GM18505 (cell line): ENCODE measurements around the gene MTF2.
"Not testable (repeated sequence)": the region's sequence is repeated elsewhere in the genome, so short reads cannot be mapped to it uniquely, and the experiment has no call there.

Experiments used
- ATAC-seq: cut with Tn5 transposase; IDR thresholded peaks from one replicate; pipeline ENCODE4 v1.9.1; 2021; ENCODE audit not compliant: unreplicated experiment
- POLR2A ChIP-seq: IDR thresholded peaks from 4 replicates; pipeline ENCODE4 v1.6.1; 2011; ENCODE audit warnings: borderline replicate concordance; ENCODE audit not compliant: insufficient read depth, insufficient read length; ENCODE audit errors: extremely low read depth

MTF2 gene

DNA sequence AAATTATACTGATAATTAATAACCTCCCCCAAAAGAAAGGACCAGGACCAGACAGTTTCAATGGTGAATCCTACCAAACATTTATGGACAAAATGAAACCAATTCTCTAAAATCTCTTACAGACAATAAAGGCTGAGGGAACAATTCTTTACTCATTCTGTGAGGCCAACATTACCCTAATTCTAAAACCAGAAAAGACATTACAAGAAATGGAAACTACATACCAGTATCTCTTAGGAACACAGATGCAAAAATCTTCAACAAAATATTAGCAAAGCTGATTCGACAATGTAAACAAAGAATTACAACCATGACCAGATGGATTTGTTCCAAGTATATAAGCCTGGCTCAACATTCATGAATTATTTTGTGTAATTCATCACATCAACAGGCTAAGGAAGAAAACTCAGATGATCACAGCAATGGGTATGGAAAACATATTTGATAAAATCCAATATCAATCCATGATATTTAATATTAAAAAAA lies 92.5 kb downstream of the MTF2 start:
- ATAC-seq: no peak
- no peak for TF ChIP-seq POLR2A

DNA sequence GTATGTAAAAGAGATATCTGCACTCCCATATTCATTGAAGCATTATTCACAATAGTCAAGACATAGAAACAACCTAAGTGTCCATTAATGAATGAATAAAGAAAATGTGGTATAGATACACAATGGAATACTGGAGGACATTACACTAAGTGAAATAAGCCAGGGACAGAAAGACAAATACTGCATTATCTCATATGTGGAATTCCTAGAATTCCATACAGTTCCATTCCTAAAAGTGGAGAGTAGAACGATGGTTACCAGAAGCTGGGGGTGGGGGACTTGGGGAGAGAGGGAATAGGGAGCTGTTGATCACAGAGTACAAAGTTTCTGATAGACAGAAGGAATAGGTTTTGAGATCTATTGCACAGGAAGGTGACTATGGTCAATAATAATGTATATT lies 93.7 kb downstream of the MTF2 start:
- ATAC-seq: no peak
- no peak for TF ChIP-seq POLR2A

DNA sequence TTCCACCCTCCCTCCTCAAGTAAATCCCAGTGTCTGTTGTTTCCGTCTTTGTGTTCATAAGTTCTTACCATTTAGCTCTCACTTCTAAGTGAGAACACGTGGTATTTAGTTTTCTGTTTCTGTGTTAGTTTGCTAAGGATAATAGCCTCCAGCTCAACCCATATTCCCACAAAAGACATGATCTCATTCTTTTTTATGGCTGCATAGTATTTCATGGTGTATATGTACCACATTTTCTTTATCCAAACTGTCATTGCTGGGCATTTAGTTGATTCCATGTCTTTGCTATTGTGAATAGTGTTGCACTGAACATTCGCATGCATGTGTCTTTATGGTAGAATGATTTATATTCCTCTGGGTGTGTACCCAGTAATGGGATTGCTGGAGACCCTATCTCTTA lies 95.6 kb downstream of the MTF2 start:
- not testable (repeated sequence) for ATAC-seq

DNA sequence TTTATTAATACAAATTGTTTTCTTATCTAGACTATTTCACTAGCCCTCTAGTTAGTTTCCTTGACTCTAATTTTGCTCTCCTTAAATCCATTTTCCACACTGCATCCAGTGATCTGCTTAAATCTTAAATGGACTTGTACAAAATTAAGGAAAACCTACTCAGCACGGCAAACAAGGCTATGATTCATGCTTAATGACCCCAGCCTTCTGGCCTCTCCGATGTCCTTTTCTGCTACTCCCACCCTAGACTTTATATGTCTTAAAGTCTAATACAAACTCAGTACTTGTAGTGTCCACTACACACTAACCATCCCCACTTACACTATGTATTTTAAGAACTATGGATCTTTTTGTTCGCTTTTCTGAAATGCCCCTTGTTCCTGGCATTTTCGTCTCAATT lies 98.9 kb downstream of the MTF2 start:
- no peak for TF ChIP-seq POLR2A
- no peak for ATAC-seq

DNA sequence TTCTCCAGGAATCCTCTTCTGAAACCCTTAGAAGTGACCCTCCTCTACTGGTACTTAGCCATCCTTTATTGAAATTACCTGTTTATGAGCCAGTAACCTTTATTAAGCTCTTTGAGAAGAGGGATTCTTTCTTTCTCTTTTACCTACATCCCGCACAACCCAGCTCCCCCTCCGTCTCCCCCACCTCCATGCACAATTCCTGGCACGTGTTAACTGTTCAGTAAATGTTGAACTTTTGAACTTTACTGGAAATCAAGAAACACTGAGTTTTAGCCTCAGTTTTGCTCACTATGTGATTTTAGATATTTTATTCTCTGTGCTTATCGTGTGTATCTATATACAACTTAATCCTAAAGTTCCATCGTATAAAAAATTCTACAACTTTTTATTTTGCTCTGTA lies 99.3 kb downstream of the MTF2 start:
- ATAC-seq: no peak
- no peak for TF ChIP-seq POLR2A

DNA sequence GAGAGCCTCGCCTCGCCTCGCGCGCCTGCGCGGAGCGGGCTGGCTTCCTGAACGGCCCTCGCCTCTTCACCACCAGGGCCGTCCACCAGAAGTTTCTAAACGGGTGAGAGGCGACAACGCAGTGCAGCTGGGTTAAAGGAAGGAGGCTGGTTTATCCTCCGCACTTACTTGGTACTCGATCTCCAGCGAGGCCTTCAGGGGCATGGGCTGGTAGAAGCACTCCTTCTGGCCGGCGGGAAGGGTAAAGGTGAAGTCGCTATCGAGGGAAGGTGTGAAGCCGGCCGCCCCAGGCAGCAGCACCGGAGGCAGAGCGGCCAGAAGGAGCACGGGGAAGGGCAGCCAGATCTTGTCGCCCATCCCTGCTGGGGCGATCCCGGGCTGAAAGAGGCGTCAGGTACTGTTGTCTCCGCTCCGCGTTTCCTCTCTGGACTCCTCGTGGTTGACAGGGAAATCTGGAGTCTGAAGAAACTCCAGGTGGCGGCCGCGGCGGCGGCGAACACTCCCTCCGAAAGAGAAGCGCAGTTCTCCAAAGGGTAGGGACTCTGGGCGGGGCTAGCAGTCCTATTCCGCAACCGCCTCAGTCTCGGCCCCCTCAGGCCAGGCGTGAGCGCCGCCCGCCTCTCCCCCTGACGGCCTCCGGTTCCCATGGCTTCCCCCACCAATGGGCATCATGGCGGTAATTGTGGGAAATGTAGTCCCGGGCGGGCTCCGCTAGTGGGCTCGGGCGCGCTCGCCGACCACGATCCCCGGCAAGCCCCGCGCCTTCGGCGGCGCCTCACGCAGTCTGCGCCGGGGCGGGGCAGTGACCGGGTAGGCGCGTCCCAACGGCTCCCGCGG lies 101.0 kb downstream of the MTF2 start, which contains the start of gene TMED5:
TMED5 (minus strand) TSS at position 528 of the 837 bp plus-strand sequence; CDS start at position 357, 171 bp downstream.
- peak; percentile 90 for TF ChIP-seq POLR2A
- ATAC-seq: peak; percentile 83

DNA sequence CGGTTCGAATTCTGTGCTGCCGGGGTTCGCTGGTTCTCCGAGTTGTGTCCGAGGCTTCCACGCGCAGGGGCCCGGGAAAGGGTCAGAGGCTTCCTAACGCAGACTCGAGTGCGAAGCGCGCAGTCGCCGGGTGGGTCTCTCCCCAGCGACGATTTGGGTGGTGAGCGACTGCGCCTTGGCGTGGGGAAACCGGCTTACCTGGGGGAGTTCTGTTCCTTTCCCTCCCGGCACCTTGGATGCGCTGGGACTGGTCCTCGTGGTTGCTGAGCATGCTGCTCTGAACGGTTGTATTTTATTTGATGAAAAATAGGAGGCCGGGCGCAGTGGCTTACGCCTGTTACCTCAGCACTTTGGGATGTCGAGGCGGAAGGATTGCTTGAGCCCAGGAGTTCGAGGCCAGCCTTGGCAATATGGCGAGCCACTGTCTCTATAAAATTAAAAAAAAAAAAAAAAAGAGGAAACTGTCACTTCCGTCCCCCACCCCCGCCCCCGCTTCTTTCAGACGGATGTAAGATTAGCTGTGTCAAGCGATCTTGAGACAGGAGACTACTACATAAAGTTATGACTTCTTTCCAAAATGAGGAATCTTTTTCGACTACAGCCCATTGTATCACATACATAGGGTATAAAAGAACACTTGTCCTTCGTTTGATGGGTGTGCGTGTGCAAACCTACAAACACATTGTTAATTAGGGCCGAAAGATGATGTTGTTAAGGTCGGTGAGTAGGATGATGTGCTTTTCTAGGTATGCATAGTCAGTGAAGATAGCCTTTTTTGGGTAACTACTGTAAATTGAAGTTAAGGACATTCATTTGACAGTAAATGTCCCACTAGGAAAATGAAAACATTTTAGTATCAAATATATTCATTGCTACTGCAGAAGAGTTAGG lies 101.9 kb downstream of the MTF2 start, which contains the start of gene CCDC18:
CCDC18 (plus strand) TSS at position 2 of the 891 bp plus-strand sequence. CDS start 2,638 bp downstream, outside the sequence.
- TF ChIP-seq POLR2A: no peak
- ATAC-seq: peak; percentile 16

DNA sequence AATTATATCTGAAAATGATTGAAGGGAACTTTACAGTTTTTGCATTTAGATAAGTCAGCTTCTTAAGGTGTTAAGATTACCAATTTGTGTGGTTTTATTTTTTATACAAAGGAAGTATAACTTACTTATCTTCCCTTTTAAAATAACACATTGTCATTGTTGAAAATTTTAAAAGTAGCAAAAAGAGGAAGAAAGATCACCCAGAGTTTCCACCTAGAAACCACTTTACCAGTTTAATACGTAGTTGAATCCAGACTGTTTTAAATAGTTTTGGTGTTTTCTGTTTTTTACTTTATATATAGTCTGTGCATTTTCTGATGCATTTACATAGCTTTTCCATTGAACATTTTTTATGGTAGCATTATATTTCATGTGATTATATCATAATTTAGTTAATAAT lies 107.6 kb downstream of the MTF2 start:
- ATAC-seq: no peak
- TF ChIP-seq POLR2A: no peak
